ENCODE measurements around the gene S100A3. TPM values are rescaled to one million over a fixed set of nuclear protein-coding genes. Genes with fewer than 3 reads are reported as not detected.

The S100A3 gene
- polyA plus RNA-seq, 2 of the 4 experiments (the other 2 are of a cell fraction): 25.0 to 74.0 TPM

DNA sequence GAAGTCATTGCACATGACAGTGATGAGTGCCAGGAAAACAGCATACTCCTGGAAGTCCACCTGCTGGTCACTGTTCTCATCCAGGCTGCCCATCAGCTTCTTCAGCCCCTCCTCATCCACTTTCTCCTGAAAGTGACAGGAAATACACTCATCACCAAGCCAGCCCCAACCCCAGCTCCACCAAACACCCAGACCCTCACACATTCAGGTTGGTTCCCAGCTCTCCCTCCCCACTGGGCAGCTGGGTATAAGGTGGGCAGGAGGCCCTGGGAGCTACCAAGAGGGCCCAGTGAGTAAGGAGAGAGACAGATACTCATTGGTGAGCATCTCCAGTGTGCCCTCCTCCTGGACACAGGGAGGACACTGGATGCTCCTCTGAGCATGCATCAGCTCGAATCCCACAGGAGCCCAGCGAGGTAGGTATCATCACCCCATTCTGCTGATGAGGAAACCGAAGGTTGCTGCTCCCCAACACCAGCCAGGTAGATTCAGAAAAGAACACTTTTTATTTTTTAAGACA is 12.5 kb upstream of the S100A3 start:
- DNase-seq (ENCODE audit: low read depth in 1 of 2, low spot score in 1 of 2): no peak
- H3K9me3 ChIP-seq: 0 out of 3 replicates have a peak, but pooled peaks cover 4% of the 10 kb centered on the region
- FAIRE-seq: no peak
- TF ChIP-seq KDM1A (IDR thresholded peaks at IDR 0.05; ENCODE audit: low read depth) (no peak), POLR2A (IDR thresholded peaks at IDR 0.05; ENCODE audit: low read length) (no peak), HOXB5 (CRISPR knock-in tag; IDR thresholded peaks at IDR 0.05) (no peak), JUN (IDR thresholded peaks at IDR 0.05) (no peak), RNF2 (IDR thresholded peaks at IDR 0.05; ENCODE audit: borderline replicate concordance, low read depth) (no peak), HDAC2 (IDR thresholded peaks at IDR 0.05) (no peak), RARB (CRISPR knock-in tag; IDR thresholded peaks at IDR 0.05) (no peak), BHLHE40 (IDR thresholded peaks at IDR 0.05; ENCODE audit: low read depth, low read length) (no peak)
- TF ChIP-seq, protein P1, sequence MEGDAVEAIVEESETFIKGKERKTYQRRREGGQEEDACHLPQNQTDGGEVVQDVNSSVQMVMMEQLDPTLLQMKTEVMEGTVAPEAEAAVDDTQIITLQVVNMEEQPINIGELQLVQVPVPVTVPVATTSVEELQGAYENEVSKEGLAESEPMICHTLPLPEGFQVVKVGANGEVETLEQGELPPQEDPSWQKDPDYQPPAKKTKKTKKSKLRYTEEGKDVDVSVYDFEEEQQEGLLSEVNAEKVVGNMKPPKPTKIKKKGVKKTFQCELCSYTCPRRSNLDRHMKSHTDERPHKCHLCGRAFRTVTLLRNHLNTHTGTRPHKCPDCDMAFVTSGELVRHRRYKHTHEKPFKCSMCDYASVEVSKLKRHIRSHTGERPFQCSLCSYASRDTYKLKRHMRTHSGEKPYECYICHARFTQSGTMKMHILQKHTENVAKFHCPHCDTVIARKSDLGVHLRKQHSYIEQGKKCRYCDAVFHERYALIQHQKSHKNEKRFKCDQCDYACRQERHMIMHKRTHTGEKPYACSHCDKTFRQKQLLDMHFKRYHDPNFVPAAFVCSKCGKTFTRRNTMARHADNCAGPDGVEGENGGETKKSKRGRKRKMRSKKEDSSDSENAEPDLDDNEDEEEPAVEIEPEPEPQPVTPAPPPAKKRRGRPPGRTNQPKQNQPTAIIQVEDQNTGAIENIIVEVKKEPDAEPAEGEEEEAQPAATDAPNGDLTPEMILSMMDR (IDR thresholded peaks at IDR 0.05): no peak
- H3K4me2 ChIP-seq: no peak overlapping the region
- ChIA-PET CTCF (interaction anchor here (0.6 to 8.3 kb wide), 9 partner anchors 11 to 385 kb away, joined by 3 to 141 read pairs (median 4); partner anchors contain the start of genes DENND4B, S100A13, S100A3 and S100A4), POLR2A (interaction anchor here (1.6 kb wide), 1 partner anchor 16 kb away, joined by 5 read pairs; the partner anchor contains the start of gene S100A4)
- H3K27ac ChIP-seq: peak overlapping the region; percentile 26 to 40; a peak in 4 of 6 replicates
- ATAC-seq: no peak
- 93% methylated on average over 3 of the region's 3 CpGs for WGBS (ENCODE audit: missing lambda C conversion rate)
- H3K4me3 ChIP-seq: no peak overlapping the region
- peaks cover 37% of the 10 kb centered on the region for H3K4me1 ChIP-seq

DNA sequence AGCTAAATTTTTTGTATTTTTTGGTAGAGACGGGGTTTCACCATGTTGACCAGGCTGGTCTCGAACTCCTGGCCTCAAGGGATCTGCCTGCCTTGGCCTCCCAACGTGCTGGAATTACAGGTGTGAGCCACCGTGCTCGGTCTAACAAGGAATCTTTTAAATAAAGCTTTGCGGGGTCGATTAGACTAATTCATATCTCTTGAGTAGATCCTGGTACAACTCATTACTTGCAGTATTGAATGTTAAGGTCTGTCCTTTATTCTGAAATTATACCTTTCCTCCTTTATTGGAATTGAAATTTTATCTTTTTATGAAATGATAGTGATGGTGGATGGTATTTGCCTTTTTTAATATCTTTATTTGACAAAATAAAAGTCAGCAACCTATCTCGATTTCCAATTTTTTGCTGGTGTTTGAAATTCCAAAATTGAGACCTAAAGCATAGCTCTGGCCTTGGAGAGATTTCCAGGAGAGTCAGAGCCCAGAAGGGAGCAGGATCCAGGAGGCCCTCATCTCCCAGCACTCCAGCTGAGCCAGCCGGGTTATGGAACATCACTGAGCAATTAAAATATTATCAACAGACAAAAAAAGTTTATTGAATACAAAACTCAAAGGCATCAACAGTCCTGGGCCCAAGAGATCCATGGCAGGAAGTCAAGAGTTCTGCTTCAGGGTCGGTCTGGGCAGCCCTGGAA is 11.9 kb upstream of the S100A3 start:
- no peak for ATAC-seq
- H3K27ac ChIP-seq: peak overlapping the region in 1 of 2 experiments; percentile 35; a peak in 1 of 6 replicates
- 77% methylated on average over 10 of the region's 10 CpGs for WGBS (ENCODE audit: missing lambda C conversion rate)
- ChIA-PET POLR2A (interaction anchor here (1.3 to 1.6 kb wide), 2 partner anchors 15 to 25 kb away, joined by 5 to 6 read pairs; partner anchors contain the start of genes S100A4 and S100A6), CTCF (interaction anchor here (0.9 to 8.3 kb wide), 7 partner anchors 11 to 209 kb away, joined by 3 to 141 read pairs (median 13); partner anchors contain the start of genes S100A13, S100A3, S100A4 and S100A5)
- H3K9me3 ChIP-seq: 0 out of 3 replicates have a peak, but pooled peaks cover 4% of the 10 kb centered on the region
- no peak overlapping the region for H3K4me2 ChIP-seq
- no peak for FAIRE-seq
- DNase-seq (ENCODE audit: low read depth in 1 of 2, low spot score in 1 of 2): no peak
- no peak for TF ChIP-seq MYC (IDR thresholded peaks at IDR 0.05; ENCODE audit: borderline replicate concordance, low read length)
- TF ChIP-seq, protein P2, sequence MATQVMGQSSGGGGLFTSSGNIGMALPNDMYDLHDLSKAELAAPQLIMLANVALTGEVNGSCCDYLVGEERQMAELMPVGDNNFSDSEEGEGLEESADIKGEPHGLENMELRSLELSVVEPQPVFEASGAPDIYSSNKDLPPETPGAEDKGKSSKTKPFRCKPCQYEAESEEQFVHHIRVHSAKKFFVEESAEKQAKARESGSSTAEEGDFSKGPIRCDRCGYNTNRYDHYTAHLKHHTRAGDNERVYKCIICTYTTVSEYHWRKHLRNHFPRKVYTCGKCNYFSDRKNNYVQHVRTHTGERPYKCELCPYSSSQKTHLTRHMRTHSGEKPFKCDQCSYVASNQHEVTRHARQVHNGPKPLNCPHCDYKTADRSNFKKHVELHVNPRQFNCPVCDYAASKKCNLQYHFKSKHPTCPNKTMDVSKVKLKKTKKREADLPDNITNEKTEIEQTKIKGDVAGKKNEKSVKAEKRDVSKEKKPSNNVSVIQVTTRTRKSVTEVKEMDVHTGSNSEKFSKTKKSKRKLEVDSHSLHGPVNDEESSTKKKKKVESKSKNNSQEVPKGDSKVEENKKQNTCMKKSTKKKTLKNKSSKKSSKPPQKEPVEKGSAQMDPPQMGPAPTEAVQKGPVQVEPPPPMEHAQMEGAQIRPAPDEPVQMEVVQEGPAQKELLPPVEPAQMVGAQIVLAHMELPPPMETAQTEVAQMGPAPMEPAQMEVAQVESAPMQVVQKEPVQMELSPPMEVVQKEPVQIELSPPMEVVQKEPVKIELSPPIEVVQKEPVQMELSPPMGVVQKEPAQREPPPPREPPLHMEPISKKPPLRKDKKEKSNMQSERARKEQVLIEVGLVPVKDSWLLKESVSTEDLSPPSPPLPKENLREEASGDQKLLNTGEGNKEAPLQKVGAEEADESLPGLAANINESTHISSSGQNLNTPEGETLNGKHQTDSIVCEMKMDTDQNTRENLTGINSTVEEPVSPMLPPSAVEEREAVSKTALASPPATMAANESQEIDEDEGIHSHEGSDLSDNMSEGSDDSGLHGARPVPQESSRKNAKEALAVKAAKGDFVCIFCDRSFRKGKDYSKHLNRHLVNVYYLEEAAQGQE (IDR thresholded peaks at IDR 0.05): no peak
- no peak for TF ChIP-seq ESRRA (IDR thresholded peaks at IDR 0.05; ENCODE audit: borderline replicate concordance, low read length)
- TF ChIP-seq CEBPB (IDR thresholded peaks at IDR 0.05): no peak
- H3K4me3 ChIP-seq: no peak overlapping the region
- H3K4me1 ChIP-seq: peaks cover 32% of the 10 kb centered on the region

DNA sequence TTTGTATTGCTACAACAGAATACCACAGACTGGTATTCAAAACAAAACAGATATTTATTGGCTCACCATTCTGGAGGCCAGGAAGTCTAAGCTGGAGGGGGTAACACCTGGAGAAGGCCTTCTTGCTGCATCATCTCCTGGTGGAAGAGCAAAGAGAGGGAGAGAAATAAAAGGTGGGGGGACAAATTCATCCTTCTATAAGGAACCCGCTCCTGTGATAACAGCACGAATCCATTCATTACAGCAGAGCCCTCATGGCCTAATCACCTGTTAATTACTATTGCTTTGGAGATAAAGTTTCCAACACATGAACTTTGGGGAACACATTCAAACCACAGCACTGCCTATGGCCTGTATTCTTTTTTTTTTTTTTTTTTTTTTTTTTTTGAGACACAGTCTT is 11.2 kb upstream of the S100A3 start:
- POLR2A ChIA-PET: interaction anchor here (1.3 to 1.6 kb wide), 2 partner anchors 15 to 25 kb away, joined by 5 to 6 read pairs; partner anchors contain the start of genes S100A4 and S100A6
- H3K9me3 ChIP-seq: 0 out of 3 replicates have a peak, but pooled peaks cover 4% of the 10 kb centered on the region
- DNase-seq (ENCODE audit: low read depth in 1 of 2, low spot score in 1 of 2) (no peak), ATAC-seq (no peak), FAIRE-seq (no peak)
- H3K4me1 ChIP-seq: peaks cover 25% of the 10 kb centered on the region
- H3K4me2 ChIP-seq: no peak overlapping the region
- no peak overlapping the region for H3K4me3 ChIP-seq
- H3K27ac ChIP-seq: no peak overlapping the region
- CTCF ChIA-PET: interaction anchor here (1.2 to 8.3 kb wide), 7 partner anchors 8 to 209 kb away, joined by 3 to 141 read pairs (median 4); partner anchors contain the start of genes S100A13, S100A3, S100A4 and S100A5
- no peak for TF ChIP-seq RARB (CRISPR knock-in tag; IDR thresholded peaks at IDR 0.05)
- no peak for TF ChIP-seq NR3C1 (IDR thresholded peaks at IDR 0.05)
- TF ChIP-seq CHD2 (IDR thresholded peaks at IDR 0.05; ENCODE audit: low read length, partially characterized antibody): no peak
- TF ChIP-seq MYC (IDR thresholded peaks at IDR 0.05; ENCODE audit: borderline replicate concordance, low read length): no peak
- no peak for TF ChIP-seq ZC3H11A (IDR thresholded peaks at IDR 0.05)
- TF ChIP-seq CHD4 (IDR thresholded peaks at IDR 0.05; ENCODE audit: borderline replicate concordance): no peak
- TF ChIP-seq, protein P3, sequence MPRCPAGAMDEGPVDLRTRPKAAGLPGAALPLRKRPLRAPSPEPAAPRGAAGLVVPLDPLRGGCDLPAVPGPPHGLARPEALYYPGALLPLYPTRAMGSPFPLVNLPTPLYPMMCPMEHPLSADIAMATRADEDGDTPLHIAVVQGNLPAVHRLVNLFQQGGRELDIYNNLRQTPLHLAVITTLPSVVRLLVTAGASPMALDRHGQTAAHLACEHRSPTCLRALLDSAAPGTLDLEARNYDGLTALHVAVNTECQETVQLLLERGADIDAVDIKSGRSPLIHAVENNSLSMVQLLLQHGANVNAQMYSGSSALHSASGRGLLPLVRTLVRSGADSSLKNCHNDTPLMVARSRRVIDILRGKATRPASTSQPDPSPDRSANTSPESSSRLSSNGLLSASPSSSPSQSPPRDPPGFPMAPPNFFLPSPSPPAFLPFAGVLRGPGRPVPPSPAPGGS (IDR thresholded peaks at IDR 0.05): no peak
- WGBS (ENCODE audit: missing lambda C conversion rate): 96% methylated on average over 2 of the region's 2 CpGs

All from A549 (cell line).